Kidney (tissue), 14 donors: Measurements from ENCODE around the gene PFDN2. TPM values are rescaled to one million over a fixed set of nuclear protein-coding genes. Genes with fewer than 3 reads are reported as not detected.

ENCODE experiments used
- DNase-seq, 5 donors: peaks; one replicate each; pipeline ENCODE4 v3.0.0-alpha.2; 2013 to 2020
- FAIRE-seq: peaks from 2 replicates; lab custom pipeline; 2012; peaks lifted over from hg19 to GRCh38; lab: Jason Lieb, UNC
- H3K27ac ChIP-seq, 2 donors: one replicate each; pipeline ENCODE4 v1.7.0; 2013; ENCODE audit warnings: low read depth in 2 of 2, low read length in 2 of 2, inconsistent platforms in 1 of 2
- H3K27me3 ChIP-seq: one replicate; pipeline ENCODE4 v1.7.1; 2013; ENCODE audit warnings: low read length, inconsistent platforms; ENCODE audit not compliant: control insufficient read depth, insufficient read depth
- H3K36me3 ChIP-seq, 3 donors: one replicate each; pipeline versions ENCODE4 v1.7.0 to v1.7.1; 2013; ENCODE audit warnings: low read length in 3 of 3, control low read depth in 1 of 3, inconsistent platforms in 1 of 3; ENCODE audit not compliant: insufficient read depth in 3 of 3, control insufficient read depth in 2 of 3
- H3K4me1 ChIP-seq, 3 donors: one replicate each; pipeline versions ENCODE4 v1.7.0 to v1.7.1; 2013; ENCODE audit warnings: low read length in 3 of 3, inconsistent platforms in 1 of 3, low read depth in 1 of 3; ENCODE audit not compliant: control insufficient read depth in 2 of 3, insufficient read depth in 2 of 3
- H3K4me3 ChIP-seq, 3 donors: one replicate each; pipeline versions ENCODE4 v1.7.0 to v1.8.1; 2013; ENCODE audit warnings: low read length in 3 of 3, control low read depth in 1 of 3, inconsistent platforms in 1 of 3
- H3K9ac ChIP-seq, 3 donors: one replicate each; pipeline versions ENCODE4 v1.7.0 to v1.7.1; 2013; ENCODE audit warnings: low read length in 3 of 3, control low read depth in 1 of 3, inconsistent platforms in 1 of 3
- H3K9me3 ChIP-seq, 3 donors: one replicate each; pipeline versions ENCODE4 v1.7.0 to v1.7.1; 2013; ENCODE audit warnings: low read length in 3 of 3, control low read depth in 1 of 3, inconsistent platforms in 1 of 3; ENCODE audit not compliant: control insufficient read depth in 2 of 3, insufficient read depth in 1 of 3
- CTCF ChIP-seq: IDR thresholded peaks from 3 replicates; pipeline ENCODE4 v1.5.1; 2012; ENCODE audit warnings: mild to moderate bottlenecking, moderate library complexity, borderline replicate concordance; ENCODE audit not compliant: insufficient read depth; ENCODE audit errors: extremely low read depth
- intact Hi-C: fragments of 100-400 bp; cut with DNase I; formaldehyde crosslinking; loops from one replicate; pipeline ENCODE4 v1.11.1; 2022
- polyA plus RNA-seq: library from polyadenylated mRNA; stranded (reverse); fragments of 350-450 nt; fragmentation: Illumina TruSeq; extraction: RNeasy Lipid Tissue Mini Kit (QIAGEN cat#74804); gene quantifications from one replicate; pipeline ENCODE4 v1.2.3, GENCODE V29; 2014; ENCODE audit warnings: low read depth, low replicate concordance; ENCODE audit not compliant: insufficient read depth
- total RNA-seq: library from RNA; stranded (reverse); fragmentation: NEBNext Ultra II Directional; extraction: Animal tissue kit (Norgen Biotek cat#: 25700); gene quantifications from one replicate; pipeline ENCODE4 v1.2.1, GENCODE V29; 2021
- donor health status: control.
- donor health status: control.
- donor health status: control.
- donor health status: control.
- donor health status: control.
- donor health status: DM: yes; HTN: yes; CAD: no.
- donor health status: Normal renal cell carcinoma (clear cell type).

Gene PFDN2
- total and polyA plus RNA-seq, 2 donors from 2014 or later, result 46.7 to 149 TPM

- TF ChIP-seq CTCF, result no peak
- Histone ChIP-seq H3K9me3 (no peaks in the 10 kb centered on the region), H3K9ac (no peak overlapping the region), H3K4me1 (peaks cover 0 to 8% (median 6%) of the 10 kb centered on the region in 3 donors), H3K27ac (no peak overlapping the region), H3K27me3 (no peaks in the 10 kb centered on the region), H3K36me3 (no peaks in the 10 kb centered on the region), H3K4me3 (no peak overlapping the region)
- DNase-seq (no peak), FAIRE-seq (no peak)
- intact Hi-C loops, result no loop called here
Observed at GRCh38 chr1:161111527-161111926, 6.3 kb downstream of the PFDN2 start.

GRCh38 chr1:161111117-161111516, 6.7 kb downstream of the PFDN2 start:
- Histone ChIP-seq H3K27me3 (no peaks in the 10 kb centered on the region), H3K9ac (no peak overlapping the region), H3K9me3 (no peaks in the 10 kb centered on the region), H3K36me3 (no peaks in the 10 kb centered on the region), H3K4me3 (no peak overlapping the region), H3K4me1 (peaks cover 0 to 4% (median 3%) of the 10 kb centered on the region in 3 donors), H3K27ac (no peak overlapping the region)
- DNase-seq, result no peak
- FAIRE-seq, result no peak
- intact Hi-C loops, result no loop called here
- TF ChIP-seq CTCF, result no peak

- no peak overlapping the region for H3K27ac ChIP-seq
- H3K4me1 ChIP-seq, result no peaks in the 10 kb centered on the region
- peaks cover 0 to 9% (median 5%) of the 10 kb centered on the region in 3 donors for H3K36me3 ChIP-seq
- intact Hi-C loops, result no loop called here
- TF ChIP-seq CTCF, result no peak
- DNase-seq, result no peak
- no peak for FAIRE-seq
- H3K4me3 ChIP-seq, result no peak overlapping the region
- no peaks in the 10 kb centered on the region for H3K27me3 ChIP-seq
- no peaks in the 10 kb centered on the region for H3K9me3 ChIP-seq
- no peak overlapping the region for H3K9ac ChIP-seq
Observed at GRCh38 chr1:161106431-161106830, 11.4 kb downstream of the PFDN2 start.

- no peak for TF ChIP-seq CTCF
- Histone ChIP-seq H3K27ac (no peak overlapping the region), H3K27me3 (no peaks in the 10 kb centered on the region), H3K9me3 (no peaks in the 10 kb centered on the region), H3K9ac (no peak overlapping the region), H3K4me1 (peaks cover 0 to 4% (median 2%) of the 10 kb centered on the region in 3 donors), H3K4me3 (no peak overlapping the region), H3K36me3 (peaks cover 0 to 11% (median 6%) of the 10 kb centered on the region in 3 donors)
- intact Hi-C loops, result no loop called here
- FAIRE-seq, result no peak
- DNase-seq, result no peak
Observed at GRCh38 chr1:161100556-161100955, 17.3 kb downstream of the PFDN2 start.
